Astrocyte (in vitro differentiated cells and primary cell): ENCODE results near the gene SCN3B. TPM values are rescaled to one million over a fixed set of nuclear protein-coding genes. Genes with fewer than 3 reads are reported as not detected.

Source experiments
- DNase-seq: peaks from one replicate; pipeline ENCODE4 v3.0.0-alpha.2; 2010; ENCODE audit warnings: low read depth
- FAIRE-seq: peaks from 2 replicates; lab custom pipeline; 2011; peaks lifted over from hg19 to GRCh38; lab: Jason Lieb, UNC
- H2AFZ ChIP-seq: 2 replicates; pipeline ENCODE4 v1.6.0; 2012; ENCODE audit warnings: low read depth, low read length, inconsistent platforms
- H3K27ac ChIP-seq: 2 replicates; pipeline ENCODE4 v1.5.1; 2011; ENCODE audit warnings: low read depth, low read length, inconsistent platforms
- H3K27me3 ChIP-seq: 2 replicates; pipeline ENCODE4 v1.6.0; 2011; ENCODE audit warnings: low read length, inconsistent platforms; ENCODE audit not compliant: insufficient read depth
- H3K36me3 ChIP-seq: 2 replicates; pipeline ENCODE4 v1.5.1; 2011; ENCODE audit warnings: low read length, inconsistent platforms; ENCODE audit not compliant: insufficient read depth
- H3K4me1 ChIP-seq: 2 replicates; pipeline ENCODE4 v1.5.1; 2011; ENCODE audit warnings: low read length, inconsistent platforms; ENCODE audit not compliant: insufficient read depth
- H3K4me2 ChIP-seq: 2 replicates; pipeline ENCODE4 v1.6.0; 2012; ENCODE audit warnings: low read length, inconsistent platforms
- H3K4me3 ChIP-seq: 2 replicates; pipeline ENCODE4 v1.5.1; 2011; ENCODE audit warnings: low read depth, mild to moderate bottlenecking, low read length, inconsistent platforms; ENCODE audit not compliant: insufficient read depth
- H3K79me2 ChIP-seq: 2 replicates; pipeline ENCODE4 v1.6.0; 2012; ENCODE audit warnings: mild to moderate bottlenecking, low read length, inconsistent platforms; ENCODE audit not compliant: insufficient read depth
- H3K9ac ChIP-seq: 2 replicates; pipeline ENCODE4 v1.6.0; 2012; ENCODE audit warnings: mild to moderate bottlenecking, low read length, inconsistent platforms
- H3K9me3 ChIP-seq: 2 replicates; pipeline ENCODE4 v1.5.1; 2012; ENCODE audit warnings: low read depth, mild to moderate bottlenecking, low read length, inconsistent platforms; ENCODE audit not compliant: insufficient read depth
- H4K20me1 ChIP-seq: 2 replicates; pipeline ENCODE4 v1.6.0; 2012; ENCODE audit warnings: low read length, inconsistent platforms; ENCODE audit not compliant: insufficient read depth
- H3K27ac Mint-ChIP-seq: one replicate; pipeline ENCODE4 v1.8.0; 2021; ENCODE audit warnings: mild to moderate bottlenecking, mixed read lengths; ENCODE audit not compliant: unreplicated experiment
- H3K27me3 Mint-ChIP-seq: one replicate; pipeline ENCODE4 v1.8.0; 2021; ENCODE audit warnings: low read depth, mixed read lengths; ENCODE audit not compliant: unreplicated experiment
- H3K36me3 Mint-ChIP-seq: one replicate; pipeline ENCODE4 v1.8.0; 2021; ENCODE audit warnings: low read depth, mixed read lengths; ENCODE audit not compliant: unreplicated experiment
- H3K4me1 Mint-ChIP-seq: one replicate; pipeline ENCODE4 v1.8.0; 2021; ENCODE audit warnings: low read depth, mixed read lengths; ENCODE audit not compliant: unreplicated experiment
- H3K4me3 Mint-ChIP-seq: one replicate; pipeline ENCODE4 v1.8.0; 2021; ENCODE audit warnings: mild to moderate bottlenecking, moderate library complexity, mixed read lengths; ENCODE audit not compliant: unreplicated experiment
- H3K9me3 Mint-ChIP-seq: one replicate; pipeline ENCODE4 v1.8.0; 2021; ENCODE audit warnings: mild to moderate bottlenecking, mixed read lengths; ENCODE audit not compliant: unreplicated experiment
- CTCF ChIP-seq: IDR thresholded peaks from 2 replicates; pipeline ENCODE4 v1.5.1; 2011; ENCODE audit warnings: low read depth, mild to moderate bottlenecking, inconsistent platforms, low read length, moderate library complexity; ENCODE audit not compliant: insufficient read depth
- EZH2 ChIP-seq: IDR thresholded peaks from 2 replicates; pipeline ENCODE4 v1.6.1; 2012; ENCODE audit warnings: mild to moderate bottlenecking, low read length, inconsistent platforms; ENCODE audit not compliant: insufficient read depth
- total RNA-seq: library from RNA; stranded (reverse); gene quantifications from 2 replicates; pipeline ENCODE4 v1.2.1, GENCODE V29; 2021

SCN3B gene
- total RNA-seq, 1 donor from 2014 or later = 2.3 TPM

DNA sequence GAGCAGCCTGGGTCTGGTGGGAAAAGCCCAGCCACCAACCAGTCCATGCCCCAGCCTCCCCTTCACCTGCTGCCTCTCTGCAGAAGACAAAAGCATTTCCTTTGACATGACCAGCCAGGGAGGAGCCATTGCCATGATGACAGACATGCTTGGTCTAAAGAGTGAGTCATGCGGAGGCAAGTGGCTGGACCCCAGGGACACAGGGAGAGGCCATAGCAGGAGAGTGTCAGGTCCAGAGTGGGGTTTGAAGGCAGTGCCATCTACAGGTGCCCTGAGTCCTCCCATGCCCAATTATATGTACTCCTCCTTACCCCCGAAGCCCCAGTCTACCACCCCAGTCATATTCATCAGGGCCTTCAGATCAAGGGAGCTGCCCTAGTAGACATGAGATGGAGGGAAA, 67.4 kb downstream of the SCN3B start:
- H3K4me3 Mint-ChIP-seq = no peak overlapping the region
- H3K27ac ChIP-seq = no peak overlapping the region
- no peak for TF ChIP-seq EZH2
- no peak for TF ChIP-seq CTCF
- H3K4me1 ChIP-seq = peaks cover 12% of the 10 kb centered on the region
- no peaks in the 10 kb centered on the region for H3K36me3 Mint-ChIP-seq
- H3K9me3 Mint-ChIP-seq = no peaks in the 10 kb centered on the region
- H3K27me3 ChIP-seq = no peaks in the 10 kb centered on the region
- no peaks in the 10 kb centered on the region for H4K20me1 ChIP-seq
- H3K79me2 ChIP-seq = no peaks in the 10 kb centered on the region
- H2AFZ ChIP-seq = no peak overlapping the region
- H3K4me2 ChIP-seq = no peak overlapping the region
- no peak overlapping the region for H3K9ac ChIP-seq
- no peak overlapping the region for H3K4me3 ChIP-seq
- no peak overlapping the region for H3K27ac Mint-ChIP-seq
- H3K27me3 Mint-ChIP-seq = peaks cover 10% of the 10 kb centered on the region
- no peaks in the 10 kb centered on the region for H3K9me3 ChIP-seq
- DNase-seq (no peak), FAIRE-seq (no peak)
- H3K4me1 Mint-ChIP-seq = peaks cover 13% of the 10 kb centered on the region
- H3K36me3 ChIP-seq = no peaks in the 10 kb centered on the region

DNA sequence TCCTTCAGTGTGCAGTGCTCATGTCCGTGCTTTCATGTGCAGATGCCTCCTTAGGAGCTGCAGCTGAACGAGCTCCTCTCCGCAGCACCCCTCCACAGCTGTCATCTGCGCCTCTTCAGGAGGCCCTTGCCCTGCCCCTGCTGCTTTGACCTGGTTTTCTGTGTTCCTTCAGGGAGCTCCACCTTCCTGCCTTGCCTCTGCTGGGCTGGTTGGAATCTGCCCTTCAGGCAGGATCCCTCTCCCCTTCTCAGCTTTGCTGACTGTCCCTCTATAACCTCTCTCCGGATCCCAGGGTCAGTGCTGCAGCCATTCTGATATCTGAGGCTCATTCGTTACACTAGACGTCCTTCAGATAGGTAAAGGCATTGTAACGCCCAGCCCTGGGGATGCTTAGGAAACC, 67.9 kb downstream of the SCN3B start:
- H3K36me3 Mint-ChIP-seq = no peaks in the 10 kb centered on the region
- no peaks in the 10 kb centered on the region for H3K36me3 ChIP-seq
- peaks cover 14% of the 10 kb centered on the region for H3K27me3 Mint-ChIP-seq
- H4K20me1 ChIP-seq = no peaks in the 10 kb centered on the region
- H3K79me2 ChIP-seq = no peaks in the 10 kb centered on the region
- no peak overlapping the region for H3K4me3 ChIP-seq
- no peak overlapping the region for H3K9ac ChIP-seq
- no peak overlapping the region for H3K27ac Mint-ChIP-seq
- no peak for DNase-seq
- FAIRE-seq = no peak
- H3K27ac ChIP-seq = no peak overlapping the region
- TF ChIP-seq CTCF (no peak), EZH2 (no peak)
- no peaks in the 10 kb centered on the region for H3K9me3 Mint-ChIP-seq
- no peaks in the 10 kb centered on the region for H3K9me3 ChIP-seq
- no peak overlapping the region for H3K4me3 Mint-ChIP-seq
- no peak overlapping the region for H3K4me2 ChIP-seq
- peaks cover 13% of the 10 kb centered on the region for H3K4me1 Mint-ChIP-seq
- H3K4me1 ChIP-seq = peaks cover 12% of the 10 kb centered on the region
- H2AFZ ChIP-seq = no peak overlapping the region
- H3K27me3 ChIP-seq = no peaks in the 10 kb centered on the region

GRCh38 chr11:123585706-123586105, 68.7 kb downstream of the SCN3B start:
- Histone ChIP-seq H3K4me2 (no peak overlapping the region), H3K4me3 (no peak overlapping the region), H3K27ac (no peak overlapping the region), H3K9ac (no peak overlapping the region), H3K79me2 (no peaks in the 10 kb centered on the region), H4K20me1 (peaks cover 5% of the 10 kb centered on the region), H3K4me1 (peaks cover 9% of the 10 kb centered on the region), H3K36me3 (no peaks in the 10 kb centered on the region), H3K27me3 (no peaks in the 10 kb centered on the region), H2AFZ (no peak overlapping the region), H3K9me3 (no peaks in the 10 kb centered on the region)
- TF ChIP-seq EZH2 (no peak), CTCF (no peak)
- Mint-ChIP-seq H3K27ac (no peak overlapping the region), H3K36me3 (no peaks in the 10 kb centered on the region), H3K9me3 (no peaks in the 10 kb centered on the region), H3K27me3 (peaks cover 21% of the 10 kb centered on the region), H3K4me3 (no peak overlapping the region), H3K4me1 (peaks cover 13% of the 10 kb centered on the region)
- DNase-seq (no peak), FAIRE-seq (no peak)
